MCF 10A (cell line): ENCODE data around the gene RNF208. TPM values are rescaled to one million over a fixed set of nuclear protein-coding genes. Genes with fewer than 3 reads are reported as not detected.

Experiments used
- Bru-seq: library from RNA; stranded (reverse); fragments of 400-500 nt; gene quantifications from one replicate; lab custom pipeline; 2021; lab: Mats Ljungman, UMichigan
- BruChase-seq, 2 experiments: library from RNA; stranded (reverse); fragments of 400-500 nt; gene quantifications; one replicate each; lab custom pipeline; 2021; lab: Mats Ljungman, UMichigan
- BruUV-seq: library from RNA; stranded (reverse); fragments of 400-500 nt; replicated peaks from 2 replicates; lab custom pipeline; 2021; lab: Mats Ljungman, UMichigan
- CTCF ChIA-PET: fragments of 300-600 bp; sonication (Branson Sonifier 250); formaldehyde crosslinking; extraction: SDS; loops from one replicate; lab custom pipeline; 2021; ENCODE audit warnings: antibody characterized with exemption, inconsistent platforms; lab: Yijun Ruan, JAX
- POLR2A ChIA-PET: fragments of 300-600, 350-650 bp; sonication (Branson Sonifier 250); formaldehyde crosslinking; extraction: SDS; loops from one replicate; lab custom pipeline; 2020; ENCODE audit warnings: antibody characterized with exemption, inconsistent platforms; lab: Yijun Ruan, JAX
- DNase-seq: peaks from one replicate; pipeline ENCODE4 v3.0.0-alpha.2; 2018; ENCODE audit not compliant: unreplicated experiment
- H3K27ac Mint-ChIP-seq: one replicate; pipeline ENCODE4 v1.8.0; 2022; ENCODE audit warnings: mild to moderate bottlenecking, low read depth, mixed read lengths; ENCODE audit not compliant: unreplicated experiment
- H3K27me3 Mint-ChIP-seq: one replicate; pipeline ENCODE4 v1.8.0; 2022; ENCODE audit warnings: mixed read lengths; ENCODE audit not compliant: insufficient read depth, unreplicated experiment
- H3K36me3 Mint-ChIP-seq: one replicate; pipeline ENCODE4 v1.8.0; 2022; ENCODE audit warnings: mild to moderate bottlenecking, moderate library complexity, mixed read lengths; ENCODE audit not compliant: insufficient read depth, unreplicated experiment
- H3K4me1 Mint-ChIP-seq: one replicate; pipeline ENCODE4 v1.8.0; 2022; ENCODE audit warnings: mixed read lengths; ENCODE audit not compliant: insufficient read depth, unreplicated experiment
- H3K4me3 Mint-ChIP-seq: one replicate; pipeline ENCODE4 v1.8.0; 2022; ENCODE audit warnings: mild to moderate bottlenecking, moderate library complexity, mixed read lengths; ENCODE audit not compliant: unreplicated experiment
- H3K9me3 Mint-ChIP-seq: one replicate; pipeline ENCODE4 v1.8.0; 2022; ENCODE audit warnings: mixed read lengths; ENCODE audit not compliant: unreplicated experiment
- CTCF ChIP-seq: fragments of 200-600 bp; IDR thresholded peaks from one replicate; pipeline ENCODE4 v1.8.0; 2022; ENCODE audit warnings: antibody characterized with exemption, mild to moderate bottlenecking; ENCODE audit not compliant: unreplicated experiment
- intact Hi-C: fragments of 100-400 bp; cut with micrococcal nuclease; formaldehyde crosslinking; loops from 2 replicates; pipeline ENCODE4 v1.14.1; 2022
- long read RNA-seq: library from polyadenylated mRNA; stranded (forward); transcript quantifications from one replicate; pipeline ENCODE4 v2.0.0, GENCODE V29; 2022
- total RNA-seq: library from RNA; stranded (reverse); gene quantifications from 2 replicates; pipeline ENCODE4 v1.2.3, GENCODE V29; 2022

RNF208 gene
- total RNA-seq (2.5 and 3.1 TPM in 2 replicates), Bru-seq, nascent RNA (percentile 27 among the genes with signal in this experiment), BruChase-seq, experiment 1, labeled RNA remaining after a 6-hour chase (percentile 51 among the genes with signal in this experiment), BruChase-seq, experiment 2, labeled RNA remaining after a 2-hour chase (percentile 34 among the genes with signal in this experiment)
- long read RNA-seq = 0 reads

GRCh38 chr9:137222190-137223077, at the start of gene RNF208:
RNF208 (minus strand) TSS chr9:137222240; CDS start chr9:137221212, 1,028 bp downstream.
- DNase-seq = no peak
- Mint-ChIP-seq H3K27me3 (no peaks in the 10 kb centered on the region), H3K9me3 (no peaks in the 10 kb centered on the region), H3K4me1 (peaks cover 10% of the 10 kb centered on the region), H3K4me3 (peak within 1 kb of the TSS; percentile 83), H3K36me3 (peaks cover 1% of the 10 kb centered on the region), H3K27ac (peak within 1 kb of the TSS; percentile 61)
- ChIA-PET CTCF (interaction anchor here (0.7 to 5.6 kb wide), 3 partner anchors 15 to 33 kb away, joined by 3 to 36 read pairs (median 3); no protein-coding TSS in a partner anchor), POLR2A (interaction anchor here (0.6 to 6.3 kb wide), 16 partner anchors 8 to 361 kb away, joined by 3 to 73 read pairs (median 6); partner anchors contain the start of genes ANAPC2, EXD3, MAN1B1 and NDOR1)
- no TSS peak for BruUV-seq
- intact Hi-C loops = loop anchor here (10.0 kb wide), 2 partner anchors 48 to 178 kb away; partner anchors contain the start of genes LRRC26, NPDC1 and TMEM210
- no peak for TF ChIP-seq CTCF

GRCh38 chr9:137271696-137272076, 49.6 kb upstream of the RNF208 start:
- TF ChIP-seq CTCF = no peak

GRCh38 chr9:137270929-137271695, 49.1 kb upstream of the RNF208 start:
- Mint-ChIP-seq H3K36me3 (peaks cover 29% of the 10 kb centered on the region), H3K4me1 (peaks cover 20% of the 10 kb centered on the region), H3K27ac (no peak overlapping the region), H3K27me3 (no peaks in the 10 kb centered on the region), H3K9me3 (no peaks in the 10 kb centered on the region), H3K4me3 (no peak overlapping the region)
- DNase-seq = no peak
- TF ChIP-seq CTCF = no peak
- intact Hi-C loops = no loop called here
- POLR2A ChIA-PET = interaction anchor here (0.6 kb wide), 2 partner anchors 8 to 813 kb away, joined by 3 read pairs; no protein-coding TSS in a partner anchor
- no TSS peak for BruUV-seq
- CTCF ChIA-PET = no interaction called here

More at GRCh38 chr9:137271696-137272076, 49.6 kb upstream of the RNF208 start:
- peaks cover 21% of the 10 kb centered on the region for H3K4me1 Mint-ChIP-seq
- DNase-seq = no peak
- no TSS peak for BruUV-seq
- no peak overlapping the region for H3K27ac Mint-ChIP-seq
- no peaks in the 10 kb centered on the region for H3K27me3 Mint-ChIP-seq
- ChIA-PET CTCF (no interaction called here), POLR2A (interaction anchor here (0.6 kb wide), 2 partner anchors 9 to 813 kb away, joined by 3 read pairs; no protein-coding TSS in a partner anchor)
- intact Hi-C loops = no loop called here
- H3K9me3 Mint-ChIP-seq = no peaks in the 10 kb centered on the region
- H3K36me3 Mint-ChIP-seq = peaks cover 29% of the 10 kb centered on the region
- no peak overlapping the region for H3K4me3 Mint-ChIP-seq
